Keratinocyte (primary cell): ENCODE results near the gene GLIS2. TPM values are rescaled to one million over a fixed set of nuclear protein-coding genes. Genes with fewer than 3 reads are reported as not detected.

Experiments used
- DNase-seq: peaks from one replicate; pipeline ENCODE4 v3.0.0-alpha.2; 2011; ENCODE audit warnings: low read depth, missing footprints, low spot score
- FAIRE-seq: peaks from 2 replicates; lab custom pipeline; 2011; peaks lifted over from hg19 to GRCh38; lab: Jason Lieb, UNC
- H2AFZ ChIP-seq: 2 replicates; pipeline ENCODE4 v1.6.0; 2012; ENCODE audit warnings: low read length, control low read depth, inconsistent platforms; ENCODE audit not compliant: control insufficient read depth
- H3K27ac ChIP-seq: 2 replicates; pipeline ENCODE4 v1.5.1; 2011; ENCODE audit warnings: low read length; ENCODE audit not compliant: control insufficient read depth, insufficient read depth
- H3K27me3 ChIP-seq: 3 replicates; pipeline ENCODE4 v1.6.0; 2011; ENCODE audit warnings: low read length; ENCODE audit not compliant: control insufficient read depth, insufficient read depth; ENCODE audit errors: extremely low read depth
- H3K36me3 ChIP-seq, 2 experiments: 2 replicates in 1 of 2; 3 replicates in 1 of 2; pipeline ENCODE4 v1.5.1; 2011; ENCODE audit warnings: low read length in 2 of 2, mild to moderate bottlenecking in 1 of 2; ENCODE audit not compliant: control insufficient read depth in 2 of 2, insufficient read depth in 2 of 2; ENCODE audit errors: extremely low read depth in 1 of 2
- H3K4me1 ChIP-seq: 3 replicates; pipeline ENCODE4 v1.5.1; 2011; ENCODE audit warnings: low read length; ENCODE audit not compliant: control insufficient read depth, insufficient read depth; ENCODE audit errors: extremely low read depth
- H3K4me2 ChIP-seq: 3 replicates; pipeline ENCODE4 v1.6.0; 2011; ENCODE audit warnings: low read depth, low read length; ENCODE audit not compliant: control insufficient read depth, insufficient read depth; ENCODE audit errors: extremely low read depth
- H3K4me3 ChIP-seq, 3 experiments: fragments of 200-600 bp in 1 of 3; sonication (generic) in 1 of 3; 2 replicates in 2 of 3; 3 replicates in 1 of 3; pipeline ENCODE4 v1.5.1; 2011 to 2016; ENCODE audit warnings: low read length in 3 of 3, mild to moderate bottlenecking in 3 of 3, control low read depth in 2 of 3, inconsistent platforms in 1 of 3, low read depth in 1 of 3, mixed read lengths in 1 of 3, mixed run types in 1 of 3, moderate library complexity in 1 of 3; ENCODE audit not compliant: control insufficient read depth in 2 of 3, insufficient read depth in 2 of 3; ENCODE audit errors: extremely low read depth in 1 of 3
- H3K79me2 ChIP-seq: 2 replicates; pipeline ENCODE4 v1.6.0; 2012; ENCODE audit warnings: low read length; ENCODE audit not compliant: control insufficient read depth, insufficient read depth
- H3K9ac ChIP-seq: 3 replicates; pipeline ENCODE4 v1.6.0; 2011; ENCODE audit warnings: low read length; ENCODE audit not compliant: control insufficient read depth, insufficient read depth; ENCODE audit errors: extremely low read depth
- H3K9me1 ChIP-seq: 3 replicates; pipeline ENCODE4 v1.6.0; 2011; ENCODE audit warnings: low read length; ENCODE audit not compliant: control insufficient read depth, insufficient read depth; ENCODE audit errors: extremely low read depth
- H3K9me3 ChIP-seq: 2 replicates; pipeline ENCODE4 v1.5.1; 2012; ENCODE audit warnings: low read depth, low read length; ENCODE audit not compliant: control insufficient read depth
- H4K20me1 ChIP-seq: 3 replicates; pipeline ENCODE4 v1.6.0; 2011; ENCODE audit warnings: low read length; ENCODE audit not compliant: control insufficient read depth, insufficient read depth; ENCODE audit errors: extremely low read depth
- EZH2 ChIP-seq: IDR thresholded peaks from one replicate; pipeline ENCODE4 v1.6.1; 2012; ENCODE audit warnings: inconsistent platforms, mild to moderate bottlenecking, low read length, moderate library complexity
- dilution Hi-C: fragments of 300-500 bp; cut with MboI; formaldehyde crosslinking; loops from one replicate; pipeline ENCODE4 v1.7.0; 2020; ENCODE audit warnings: low sequenced_read_pairs; ENCODE audit not compliant: extremely low pct_ligation_motif_present
- polyA plus RNA-seq, 5 experiments: library from polyadenylated mRNA; depleted of rRNA in 3 of 5; stranded (reverse) in 3 of 5; stranded (forward) in 1 of 5; unstranded in 1 of 5; fragments of >200 nt; gene quantifications; 1 replicate in 1 of 5; 2 replicates in 3 of 5; 3 replicates in 1 of 5; pipeline versions ENCODE4 v1.2.1 to v1.2.3, GENCODE V29; 2011 to 2012; ENCODE audit warnings: missing spikeins in 2 of 5, low read depth in 1 of 5, low replicate concordance in 1 of 5
- TF ChIP-seq, protein P1 (sequence below), 3 experiments: IDR thresholded peaks in 1 of 3; conservative IDR thresholded peaks in 1 of 3; optimal IDR thresholded peaks in 1 of 3; 2 replicates in 2 of 3; 3 replicates in 1 of 3; pipeline versions ENCODE3 to v1.5.1; 2011; ENCODE audit warnings: low read length in 3 of 3, mild to moderate bottlenecking in 3 of 3, moderate library complexity in 2 of 3, control low read depth in 1 of 3, inconsistent platforms in 1 of 3; ENCODE audit not compliant: insufficient read depth in 2 of 3; ENCODE audit errors: extremely low read depth in 1 of 3

GLIS2 gene
- polyA plus RNA-seq, 1 donor (not counting 4 experiments of a cell fraction or from before 2014, with no cell fraction given), result 0.63 TPM

DNA sequence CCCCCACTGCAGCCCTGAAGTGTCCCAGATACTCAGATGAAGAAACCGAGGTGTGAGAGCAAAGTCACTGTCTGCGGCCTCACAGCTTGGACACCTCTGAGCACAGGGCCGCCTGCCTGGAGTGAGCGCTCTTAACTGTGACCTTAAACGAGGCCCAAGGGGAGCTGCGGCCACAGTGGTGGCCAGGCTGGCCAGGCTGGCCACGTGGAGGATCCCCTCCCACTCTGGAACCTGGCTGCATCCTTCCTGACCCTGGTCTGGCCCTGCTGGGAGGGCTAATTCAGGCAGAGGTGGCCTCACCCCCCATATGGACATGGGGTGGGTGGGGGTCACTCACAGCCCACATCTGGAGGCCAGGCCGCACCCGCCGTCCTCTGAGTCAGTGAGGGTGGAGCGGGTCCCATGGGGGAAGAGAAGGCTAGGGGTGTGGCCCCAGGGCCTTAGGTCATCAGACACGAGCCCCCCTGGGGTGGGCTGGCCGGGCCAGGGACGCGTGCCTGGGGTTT is 62.3 kb downstream of the GLIS2 start:
- TF ChIP-seq, protein P1, sequence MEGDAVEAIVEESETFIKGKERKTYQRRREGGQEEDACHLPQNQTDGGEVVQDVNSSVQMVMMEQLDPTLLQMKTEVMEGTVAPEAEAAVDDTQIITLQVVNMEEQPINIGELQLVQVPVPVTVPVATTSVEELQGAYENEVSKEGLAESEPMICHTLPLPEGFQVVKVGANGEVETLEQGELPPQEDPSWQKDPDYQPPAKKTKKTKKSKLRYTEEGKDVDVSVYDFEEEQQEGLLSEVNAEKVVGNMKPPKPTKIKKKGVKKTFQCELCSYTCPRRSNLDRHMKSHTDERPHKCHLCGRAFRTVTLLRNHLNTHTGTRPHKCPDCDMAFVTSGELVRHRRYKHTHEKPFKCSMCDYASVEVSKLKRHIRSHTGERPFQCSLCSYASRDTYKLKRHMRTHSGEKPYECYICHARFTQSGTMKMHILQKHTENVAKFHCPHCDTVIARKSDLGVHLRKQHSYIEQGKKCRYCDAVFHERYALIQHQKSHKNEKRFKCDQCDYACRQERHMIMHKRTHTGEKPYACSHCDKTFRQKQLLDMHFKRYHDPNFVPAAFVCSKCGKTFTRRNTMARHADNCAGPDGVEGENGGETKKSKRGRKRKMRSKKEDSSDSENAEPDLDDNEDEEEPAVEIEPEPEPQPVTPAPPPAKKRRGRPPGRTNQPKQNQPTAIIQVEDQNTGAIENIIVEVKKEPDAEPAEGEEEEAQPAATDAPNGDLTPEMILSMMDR (optimal IDR thresholded peaks at IDR 0.05 in 1 of 3, IDR thresholded peaks at IDR 0.05 in 1 of 3, conservative IDR thresholded peaks at IDR 0.05 in 1 of 3; ENCODE audit: extremely low read depth in 1 of 3, insufficient read depth in 2 of 3, low read length in 3 of 3), result no peak
- TF ChIP-seq EZH2, result no peak
- H3K4me2 ChIP-seq, result no peak overlapping the region
- H3K9ac ChIP-seq, result no peak overlapping the region
- peaks cover 4 to 11% of the 10 kb centered on the region in 2 experiments for H3K36me3 ChIP-seq
- DNase-seq (no peak), FAIRE-seq (no peak)
- H3K9me3 ChIP-seq, result no peaks in the 10 kb centered on the region
- peaks cover 3% of the 10 kb centered on the region for H4K20me1 ChIP-seq
- no peak overlapping the region for H3K27ac ChIP-seq
- H2AFZ ChIP-seq, result no peak overlapping the region
- H3K4me3 ChIP-seq, result no peak overlapping the region
- H3K79me2 ChIP-seq, result no peaks in the 10 kb centered on the region
- H3K27me3 ChIP-seq, result no peaks in the 10 kb centered on the region
- H3K9me1 ChIP-seq, result no peaks in the 10 kb centered on the region
- dilution Hi-C loops, result no loop called here
- peaks cover 18% of the 10 kb centered on the region for H3K4me1 ChIP-seq

DNA sequence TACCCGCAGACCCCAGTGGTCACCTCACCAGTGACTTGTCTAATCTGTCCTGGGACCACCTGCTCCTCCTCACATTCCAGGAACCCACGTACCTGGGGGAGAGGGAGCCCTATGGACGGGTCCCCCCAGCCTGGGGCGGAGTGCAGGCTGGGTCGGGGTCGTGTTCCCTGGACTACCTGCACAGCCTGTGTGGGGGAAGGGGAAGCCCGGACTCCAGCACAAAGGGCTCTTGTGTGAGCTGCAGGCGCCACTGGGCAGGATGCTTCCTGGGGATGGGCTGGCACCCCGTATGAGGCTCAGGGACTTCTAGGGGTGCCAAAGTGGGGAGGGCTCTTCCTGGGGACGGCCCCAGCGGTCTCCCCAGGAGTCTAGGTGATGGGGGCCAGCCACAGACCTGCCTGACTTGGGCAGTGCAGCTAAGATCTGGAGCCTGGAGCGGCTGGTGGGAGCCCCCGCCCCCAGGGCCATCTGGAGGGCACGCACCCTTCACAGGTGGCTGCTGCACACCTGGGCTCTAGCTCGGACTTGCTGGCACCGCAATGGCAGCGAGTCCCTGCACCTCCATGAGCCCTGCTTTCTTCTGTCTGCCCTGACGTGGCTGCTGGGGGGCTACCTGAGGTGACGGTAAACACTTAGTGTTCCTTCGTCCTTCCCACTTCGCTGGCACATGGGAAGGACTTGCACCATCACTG is 63.3 kb downstream of the GLIS2 start:
- H3K27ac ChIP-seq, result no peak overlapping the region
- peaks cover 7 to 11% of the 10 kb centered on the region in 2 experiments for H3K36me3 ChIP-seq
- H3K79me2 ChIP-seq, result no peaks in the 10 kb centered on the region
- dilution Hi-C loops, result no loop called here
- no peak for FAIRE-seq
- no peaks in the 10 kb centered on the region for H3K9me1 ChIP-seq
- H3K4me2 ChIP-seq, result no peak overlapping the region
- H3K4me3 ChIP-seq, result no peak overlapping the region
- H3K9ac ChIP-seq, result no peak overlapping the region
- H3K9me3 ChIP-seq, result no peaks in the 10 kb centered on the region
- no peak for TF ChIP-seq EZH2
- TF ChIP-seq, protein P1 (optimal IDR thresholded peaks at IDR 0.05 in 1 of 3, IDR thresholded peaks at IDR 0.05 in 1 of 3, conservative IDR thresholded peaks at IDR 0.05 in 1 of 3; ENCODE audit: extremely low read depth in 1 of 3, insufficient read depth in 2 of 3, low read length in 3 of 3), result no peak
- H4K20me1 ChIP-seq, result no peaks in the 10 kb centered on the region
- no peaks in the 10 kb centered on the region for H3K27me3 ChIP-seq
- no peak for DNase-seq
- peaks cover 10% of the 10 kb centered on the region for H3K4me1 ChIP-seq
- H2AFZ ChIP-seq, result no peak overlapping the region
